H9 (cell line): ENCODE measurements around the gene MED13L. TPM values are rescaled to one million over a fixed set of nuclear protein-coding genes. Genes with fewer than 3 reads are reported as not detected.

ENCODE experiments used
- DNase-seq: peaks from one replicate; pipeline ENCODE4 v3.0.0-alpha.2; 2017
- H2AFZ ChIP-seq: one replicate; pipeline ENCODE4 v1.6.1; 2013; ENCODE audit warnings: mild to moderate bottlenecking, low read length, control low read depth, moderate library complexity
- H2AK5ac ChIP-seq: 2 replicates; pipeline ENCODE4 v1.6.1; 2013; ENCODE audit warnings: low read length, control low read depth, mixed read lengths; ENCODE audit not compliant: insufficient read length
- H2BK120ac ChIP-seq: one replicate; pipeline ENCODE4 v1.6.1; 2013; ENCODE audit warnings: low read depth, mild to moderate bottlenecking, low read length, control low read depth, inconsistent platforms; ENCODE audit not compliant: poor library complexity, severe bottlenecking
- H2BK12ac ChIP-seq: 2 replicates; pipeline ENCODE4 v1.6.1; 2013; ENCODE audit warnings: low read length, control low read depth, mixed read lengths, low read depth; ENCODE audit not compliant: insufficient read length
- H2BK15ac ChIP-seq: 2 replicates; pipeline ENCODE4 v1.6.1; 2013; ENCODE audit warnings: low read depth, low read length, control low read depth
- H2BK20ac ChIP-seq: one replicate; pipeline ENCODE4 v1.6.1; 2013; ENCODE audit warnings: low read depth, mild to moderate bottlenecking, low read length, control low read depth, inconsistent platforms; ENCODE audit not compliant: poor library complexity, severe bottlenecking
- H2BK5ac ChIP-seq: 2 replicates; pipeline ENCODE4 v1.6.1; 2013; ENCODE audit warnings: low read length, control low read depth, mixed read lengths; ENCODE audit not compliant: insufficient read length
- H3K14ac ChIP-seq: 2 replicates; pipeline ENCODE4 v1.6.1; 2013; ENCODE audit warnings: low read length, control low read depth; ENCODE audit not compliant: insufficient read depth
- H3K18ac ChIP-seq: 2 replicates; pipeline ENCODE4 v1.6.1; 2013; ENCODE audit warnings: low read depth, mild to moderate bottlenecking, mixed read lengths, low read length, control low read depth; ENCODE audit not compliant: insufficient read length
- H3K23ac ChIP-seq: 2 replicates; pipeline ENCODE4 v1.6.1; 2013; ENCODE audit warnings: low read length, control low read depth, mixed read lengths, low read depth; ENCODE audit not compliant: insufficient read length
- H3K23me2 ChIP-seq: 2 replicates; pipeline ENCODE4 v1.6.1; 2013; ENCODE audit warnings: low read depth, mild to moderate bottlenecking, mixed read lengths, low read length, control low read depth; ENCODE audit not compliant: insufficient read length, poor library complexity, severe bottlenecking
- H3K27ac ChIP-seq: 2 replicates; pipeline ENCODE4 v1.5.1; 2013; ENCODE audit warnings: low read length, control low read depth, mixed read lengths, low read depth; ENCODE audit not compliant: insufficient read length
- H3K27me3 ChIP-seq: 2 replicates; pipeline ENCODE4 v1.6.1; 2013; ENCODE audit warnings: low read length, control low read depth, inconsistent platforms; ENCODE audit not compliant: insufficient read depth
- H3K4ac ChIP-seq: 2 replicates; pipeline ENCODE4 v1.6.1; 2013; ENCODE audit warnings: low read depth, mild to moderate bottlenecking, control low read depth, inconsistent platforms, low read length, moderate library complexity
- H3K4me1 ChIP-seq: 2 replicates; pipeline ENCODE4 v1.6.1; 2013; ENCODE audit warnings: low read length, control low read depth, inconsistent platforms; ENCODE audit not compliant: insufficient read depth
- H3K4me2 ChIP-seq: 2 replicates; pipeline ENCODE4 v1.6.1; 2013; ENCODE audit warnings: low read length, control low read depth, mixed read lengths; ENCODE audit not compliant: insufficient read length, insufficient read depth
- H3K56ac ChIP-seq: 2 replicates; pipeline ENCODE4 v1.6.1; 2013; ENCODE audit warnings: low read depth, mild to moderate bottlenecking, mixed read lengths, low read length, control low read depth; ENCODE audit not compliant: insufficient read length
- H3K79me1 ChIP-seq: 2 replicates; pipeline ENCODE4 v1.6.1; 2013; ENCODE audit warnings: low read depth, mild to moderate bottlenecking, moderate library complexity, low read length, control low read depth, inconsistent platforms; ENCODE audit not compliant: insufficient read depth, poor library complexity, severe bottlenecking
- H3K79me2 ChIP-seq: 2 replicates; pipeline ENCODE4 v1.6.1; 2013; ENCODE audit warnings: low read length, control low read depth, inconsistent platforms; ENCODE audit not compliant: insufficient read depth
- H3K9ac ChIP-seq: 2 replicates; pipeline ENCODE4 v1.6.1; 2013; ENCODE audit warnings: low read length, control low read depth, mixed read lengths; ENCODE audit not compliant: insufficient read length; ENCODE audit errors: extremely low read depth
- H3K9me3 ChIP-seq: one replicate; pipeline ENCODE4 v1.6.1; 2013; ENCODE audit warnings: low read depth, low read length, inconsistent platforms; ENCODE audit not compliant: control insufficient read depth
- H3T11ph ChIP-seq: one replicate; pipeline ENCODE4 v1.6.1; 2013; ENCODE audit warnings: mild to moderate bottlenecking, low read length, control low read depth, inconsistent platforms
- H4K20me1 ChIP-seq: one replicate; pipeline ENCODE4 v1.6.1; 2013; ENCODE audit not compliant: control insufficient read depth, insufficient read length, insufficient read depth
- H4K5ac ChIP-seq: 2 replicates; pipeline ENCODE4 v1.6.1; 2013; ENCODE audit warnings: low read depth, mild to moderate bottlenecking, mixed read lengths, low read length, control low read depth; ENCODE audit not compliant: insufficient read length
- H4K8ac ChIP-seq: replicated peaks from 2 replicates; pipeline ENCODE4 v1.6.1; 2013; ENCODE audit warnings: low read length, control low read depth, mixed read lengths, low read depth; ENCODE audit not compliant: insufficient read length
- H4K91ac ChIP-seq: 2 replicates; pipeline ENCODE4 v1.6.1; 2013; ENCODE audit warnings: low read depth, mild to moderate bottlenecking, moderate library complexity, mixed read lengths, low read length, control low read depth; ENCODE audit not compliant: insufficient read length
- H3K27ac Mint-ChIP-seq, 3 experiments: 2 replicates in 2 of 3; 3 replicates in 1 of 3; pipeline ENCODE4 v1.8.0; 2020 to 2021; ENCODE audit warnings: mixed read lengths in 3 of 3, mild to moderate bottlenecking in 1 of 3, moderate library complexity in 1 of 3
- H3K27me3 Mint-ChIP-seq: 2 replicates; pipeline ENCODE4 v1.8.0; 2021; ENCODE audit warnings: low read depth, mild to moderate bottlenecking, moderate library complexity, mixed read lengths
- H3K36me3 Mint-ChIP-seq, 3 experiments: 2 replicates in 2 of 3; 3 replicates in 1 of 3; pipeline ENCODE4 v1.8.0; 2020 to 2021; ENCODE audit warnings: low read depth in 3 of 3, mixed read lengths in 3 of 3; ENCODE audit not compliant: insufficient read depth in 1 of 3
- H3K4me1 Mint-ChIP-seq, 2 experiments: 2 replicates each; pipeline ENCODE4 v1.8.0; 2020; ENCODE audit warnings: mixed read lengths in 2 of 2
- H3K4me3 Mint-ChIP-seq, 2 experiments: 2 replicates in 1 of 2; 3 replicates in 1 of 2; pipeline ENCODE4 v1.8.0; 2020 to 2021; ENCODE audit warnings: mild to moderate bottlenecking in 2 of 2, mixed read lengths in 2 of 2, moderate library complexity in 1 of 2
- H3K9me3 Mint-ChIP-seq, 2 experiments: 2 replicates in 1 of 2; 3 replicates in 1 of 2; pipeline ENCODE4 v1.8.0; 2020; ENCODE audit warnings: mild to moderate bottlenecking in 2 of 2, mixed read lengths in 2 of 2, moderate library complexity in 1 of 2
- CTCF ChIP-seq: fragments of 200-600 bp; sonication (generic); conservative IDR thresholded peaks from 3 replicates; pipeline ENCODE4 v1.8.0; 2021; ENCODE audit warnings: antibody characterized with exemption, mild to moderate bottlenecking
- WGBS: extraction: QIAGEN DNeasy Blood & Tissue Kit; methylation state at CpG from one replicate; pipeline ENCODE4 v1.1.7; 2013; ENCODE audit warnings: missing lambda C conversion rate, low lambda C conversion rate, mixed read lengths; ENCODE audit not compliant: insufficient read length; ENCODE audit errors: extremely low coverage; 5-methylcytosine and 5-hydroxymethylcytosine counted together
- total RNA-seq: library from RNA; stranded (reverse); gene quantifications from 2 replicates; pipeline ENCODE4 v1.2.1, GENCODE V29; 2021

The MED13L gene
- total RNA-seq, 1 experiment from 2014 or later: 52.4 TPM

- Histone ChIP-seq H4K20me1 (no peaks in the 10 kb centered on the region), H3K79me2 (peaks cover 8% of the 10 kb centered on the region; the same call in 1 of the 2 replicates), H3K14ac (no peak overlapping the region), H3K23me2 (no peaks in the 10 kb centered on the region), H3K79me1 (no peaks in the 10 kb centered on the region), H2BK12ac (no peak overlapping the region), H2AK5ac (no peak overlapping the region), H2BK120ac (no peak overlapping the region), H3K9ac (no peak overlapping the region), H3K56ac (no peak overlapping the region), H3K27ac (no peak overlapping the region), H4K5ac (no peak overlapping the region), H3K4ac (no peak overlapping the region), H4K91ac (no peak overlapping the region), H3T11ph (no peak overlapping the region), H2AFZ (no peak overlapping the region), H3K23ac (no peak overlapping the region), H4K8ac (no peak overlapping the region), H3K9me3 (no peaks in the 10 kb centered on the region), H3K27me3 (no peaks in the 10 kb centered on the region), H2BK15ac (no peak overlapping the region), H3K4me1 (peaks cover 8% of the 10 kb centered on the region; the same call in 1 of the 2 replicates), H2BK20ac (no peak overlapping the region), H2BK5ac (no peak overlapping the region), H3K4me2 (no peak overlapping the region), H3K18ac (no peak overlapping the region)
- DNase-seq: no peak
- Mint-ChIP-seq H3K36me3 (no peaks in the 10 kb centered on the region; a peak in 1 of 7 replicates), H3K27ac (no peak overlapping the region), H3K9me3 (no peaks in the 10 kb centered on the region), H3K4me1 (peaks cover 44 to 49% of the 10 kb centered on the region in 2 experiments), H3K4me3 (no peak overlapping the region), H3K27me3 (no peaks in the 10 kb centered on the region)
- no peak for TF ChIP-seq CTCF
- no CpG with 5 or more reads among the region's 2 CpGs for WGBS
Observed at GRCh38 chr12:116137318-116137717, 140.2 kb downstream of the MED13L start.
